Subcutaneous abdominal adipose tissue (tissue), 5 donors: Measurements from ENCODE around the gene LMCD1.

Source experiments
- H3K27ac ChIP-seq: one replicate; pipeline ENCODE4 v1.7.0; 2013; ENCODE audit warnings: low read depth, mild to moderate bottlenecking, inconsistent platforms, low read length, moderate library complexity
- H3K27me3 ChIP-seq, 5 donors: one replicate each; pipeline ENCODE4 v1.7.0; 2013; ENCODE audit warnings: low read length in 5 of 5, inconsistent platforms in 1 of 5; ENCODE audit not compliant: control insufficient read depth in 5 of 5, insufficient read depth in 4 of 5
- H3K36me3 ChIP-seq, 5 donors: one replicate each; pipeline ENCODE4 v1.7.0; 2013; ENCODE audit warnings: low read length in 5 of 5; ENCODE audit not compliant: control insufficient read depth in 5 of 5, insufficient read depth in 5 of 5
- H3K4me1 ChIP-seq, 5 donors: one replicate each; pipeline ENCODE4 v1.7.0; 2013; ENCODE audit warnings: low read length in 5 of 5, mild to moderate bottlenecking in 3 of 5, moderate library complexity in 1 of 5; ENCODE audit not compliant: control insufficient read depth in 5 of 5, insufficient read depth in 5 of 5
- H3K4me3 ChIP-seq, 5 donors: one replicate each; pipeline ENCODE4 v1.7.0; 2013; ENCODE audit warnings: low read length in 5 of 5, low read depth in 1 of 5
- H3K9ac ChIP-seq, 5 donors: one replicate each; pipeline ENCODE4 v1.7.0; 2013; ENCODE audit warnings: low read length in 5 of 5, mild to moderate bottlenecking in 4 of 5, moderate library complexity in 3 of 5
- H3K9me3 ChIP-seq, 5 donors: one replicate each; pipeline ENCODE4 v1.7.0; 2013; ENCODE audit warnings: low read length in 5 of 5; ENCODE audit not compliant: control insufficient read depth in 5 of 5
- donor health status: healthy.
- donor health status: healthy.
- donor health status: healthy.
- donor health status: healthy.
- donor health status: healthy.

The LMCD1 gene, protein sequence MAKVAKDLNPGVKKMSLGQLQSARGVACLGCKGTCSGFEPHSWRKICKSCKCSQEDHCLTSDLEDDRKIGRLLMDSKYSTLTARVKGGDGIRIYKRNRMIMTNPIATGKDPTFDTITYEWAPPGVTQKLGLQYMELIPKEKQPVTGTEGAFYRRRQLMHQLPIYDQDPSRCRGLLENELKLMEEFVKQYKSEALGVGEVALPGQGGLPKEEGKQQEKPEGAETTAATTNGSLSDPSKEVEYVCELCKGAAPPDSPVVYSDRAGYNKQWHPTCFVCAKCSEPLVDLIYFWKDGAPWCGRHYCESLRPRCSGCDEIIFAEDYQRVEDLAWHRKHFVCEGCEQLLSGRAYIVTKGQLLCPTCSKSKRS

DNA sequence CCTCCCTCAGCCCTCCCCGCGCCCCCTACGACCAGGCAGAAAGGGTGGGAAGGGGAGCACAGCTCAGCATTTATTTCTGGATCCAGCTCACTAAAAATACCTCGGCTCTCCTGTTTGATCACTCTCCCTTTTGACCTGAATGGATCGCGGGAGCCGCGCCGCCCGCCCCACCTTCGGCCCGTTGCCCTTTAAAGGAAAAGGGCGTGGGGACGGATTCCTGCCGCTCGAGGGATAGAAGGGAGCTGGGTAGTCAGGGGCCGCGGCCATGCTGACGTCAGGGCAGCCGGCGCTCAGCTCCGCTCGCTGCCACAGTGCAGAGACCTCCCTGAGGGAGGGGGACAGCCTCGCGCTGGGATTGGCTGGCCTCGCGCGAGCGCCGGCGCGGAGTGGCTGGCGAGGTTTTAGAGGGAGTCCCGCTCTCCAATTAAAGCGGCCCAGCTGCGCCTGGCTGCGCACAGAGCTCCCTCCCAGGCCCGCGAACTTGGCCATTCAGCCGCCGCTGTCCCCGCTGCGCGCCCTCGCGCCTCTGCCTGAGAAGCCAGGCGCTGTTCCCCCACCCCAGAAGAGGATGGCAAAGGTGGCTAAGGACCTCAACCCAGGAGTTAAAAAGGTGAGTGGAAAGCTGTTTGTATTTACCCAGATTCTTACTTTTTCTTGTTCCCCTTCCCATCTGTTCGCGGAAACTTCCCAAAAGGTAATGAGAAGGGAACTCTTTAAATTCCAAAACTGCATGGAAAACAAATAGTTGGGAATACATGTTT lies at the start of gene LMCD1:
Gene LMCD1, plus strand, starts transcription at position 453 of the 761 bp plus-strand sequence. Its CDS starts 116 bp downstream, at position 569.
- H3K9me3 ChIP-seq, result no peaks in the 10 kb centered on the region
- H3K27me3 ChIP-seq, result no peaks in the 10 kb centered on the region
- H3K4me3 ChIP-seq, result peak within 1 kb of the TSS; percentile 71 to 86 (median 79)
- peak within 1 kb of the TSS; percentile 77 to 92 (median 83) for H3K9ac ChIP-seq
- H3K36me3 ChIP-seq, result peaks cover 0 to 7% (median 0%) of the 10 kb centered on the region in 5 donors
- peaks cover 1 to 71% (median 57%) of the 10 kb centered on the region in 5 donors for H3K4me1 ChIP-seq
- H3K27ac ChIP-seq, result peak within 1 kb of the TSS; percentile 95

GRCh38 chr3:8452112-8452511 lies 49.5 kb upstream of the LMCD1 start:
- Histone ChIP-seq H3K27ac (no peak overlapping the region), H3K4me1 (peaks cover 0 to 13% (median 6%) of the 10 kb centered on the region in 5 donors)

GRCh38 chr3:8453153-8453552 lies 48.5 kb upstream of the LMCD1 start:
- no peaks in the 10 kb centered on the region for H3K36me3 ChIP-seq
- H3K27me3 ChIP-seq, result no peaks in the 10 kb centered on the region
- peaks cover 0 to 11% (median 5%) of the 10 kb centered on the region in 5 donors for H3K4me1 ChIP-seq
- H3K27ac ChIP-seq, result no peak overlapping the region
- H3K4me3 ChIP-seq, result no peak overlapping the region
- H3K9ac ChIP-seq, result no peak overlapping the region
- H3K9me3 ChIP-seq, result no peaks in the 10 kb centered on the region

More at GRCh38 chr3:8452112-8452511, 49.5 kb upstream of the LMCD1 start:
- H3K9ac ChIP-seq, result no peak overlapping the region
- H3K27me3 ChIP-seq, result no peaks in the 10 kb centered on the region
- H3K36me3 ChIP-seq, result no peaks in the 10 kb centered on the region
- H3K9me3 ChIP-seq, result no peaks in the 10 kb centered on the region
- no peak overlapping the region for H3K4me3 ChIP-seq

GRCh38 chr3:8455526-8456411 lies 45.9 kb upstream of the LMCD1 start:
- Histone ChIP-seq H3K4me3 (no peak overlapping the region), H3K9me3 (no peaks in the 10 kb centered on the region), H3K36me3 (no peaks in the 10 kb centered on the region), H3K27ac (no peak overlapping the region), H3K4me1 (peaks cover 0 to 11% (median 8%) of the 10 kb centered on the region in 5 donors), H3K27me3 (no peaks in the 10 kb centered on the region), H3K9ac (no peak overlapping the region)

DNA sequence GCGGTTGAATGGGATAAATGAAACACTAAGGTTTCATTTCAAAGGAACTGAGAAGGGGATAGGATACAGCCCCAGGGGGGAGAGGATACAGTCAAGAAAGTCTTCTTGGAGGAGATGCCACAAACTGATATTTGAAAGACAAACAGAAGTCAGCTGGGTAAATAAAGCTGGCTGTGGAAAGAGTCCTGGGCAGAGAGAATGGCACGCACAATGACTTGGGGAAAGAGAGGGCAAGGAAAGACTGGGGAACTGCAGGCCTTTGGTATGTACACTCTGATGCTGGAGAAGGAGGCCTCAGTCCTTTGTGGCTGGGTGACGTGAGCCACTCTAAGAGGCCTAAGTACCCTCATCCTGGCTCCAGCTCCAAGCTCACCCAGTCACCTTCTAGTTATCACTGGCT lies 45.2 kb upstream of the LMCD1 start:
- no peaks in the 10 kb centered on the region for H3K9me3 ChIP-seq
- H3K9ac ChIP-seq, result no peak overlapping the region
- H3K27me3 ChIP-seq, result no peaks in the 10 kb centered on the region
- no peak overlapping the region for H3K4me3 ChIP-seq
- H3K36me3 ChIP-seq, result no peaks in the 10 kb centered on the region
- peaks cover 0 to 13% (median 8%) of the 10 kb centered on the region in 5 donors for H3K4me1 ChIP-seq
- no peak overlapping the region for H3K27ac ChIP-seq

DNA sequence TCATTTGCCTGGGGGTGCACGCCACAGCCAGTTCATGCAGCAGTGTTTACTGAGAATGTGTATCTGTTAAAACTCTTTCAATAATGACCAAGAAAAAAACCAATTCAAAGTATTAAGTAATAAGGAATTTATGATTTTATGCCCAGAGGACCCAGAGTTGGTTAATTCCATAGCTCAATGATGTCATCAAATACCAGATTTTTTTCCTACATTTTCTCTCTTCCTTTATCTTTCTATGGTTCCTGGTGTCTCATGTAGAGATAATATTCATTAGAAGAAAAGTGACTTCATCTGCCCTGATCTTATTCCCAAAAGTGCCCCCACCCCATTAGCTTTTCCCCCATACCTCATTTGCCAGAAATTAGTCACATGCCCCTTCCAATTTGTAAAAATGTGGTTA lies 44.6 kb upstream of the LMCD1 start:
- Histone ChIP-seq H3K36me3 (no peaks in the 10 kb centered on the region), H3K9ac (no peak overlapping the region), H3K4me3 (no peak overlapping the region)

GRCh38 chr3:8458238-8458661 lies 43.4 kb upstream of the LMCD1 start:
- H3K4me3 ChIP-seq, result no peak overlapping the region
- H3K36me3 ChIP-seq, result no peaks in the 10 kb centered on the region
- H3K27me3 ChIP-seq, result no peaks in the 10 kb centered on the region
- no peak overlapping the region for H3K9ac ChIP-seq
- no peaks in the 10 kb centered on the region for H3K9me3 ChIP-seq
- H3K27ac ChIP-seq, result no peak overlapping the region
- H3K4me1 ChIP-seq, result peaks cover 0 to 13% (median 8%) of the 10 kb centered on the region in 5 donors

More for the DNA sequence above, 44.6 kb upstream of the LMCD1 start:
- Histone ChIP-seq H3K27ac (no peak overlapping the region), H3K9me3 (no peaks in the 10 kb centered on the region), H3K27me3 (no peaks in the 10 kb centered on the region), H3K4me1 (peaks cover 0 to 13% (median 8%) of the 10 kb centered on the region in 5 donors)

GRCh38 chr3:8458711-8459110 lies 42.9 kb upstream of the LMCD1 start:
- Histone ChIP-seq H3K4me3 (no peak overlapping the region), H3K27ac (no peak overlapping the region), H3K36me3 (no peaks in the 10 kb centered on the region), H3K27me3 (no peaks in the 10 kb centered on the region), H3K4me1 (peaks cover 0 to 13% (median 8%) of the 10 kb centered on the region in 5 donors), H3K9ac (no peak overlapping the region), H3K9me3 (no peaks in the 10 kb centered on the region)

DNA sequence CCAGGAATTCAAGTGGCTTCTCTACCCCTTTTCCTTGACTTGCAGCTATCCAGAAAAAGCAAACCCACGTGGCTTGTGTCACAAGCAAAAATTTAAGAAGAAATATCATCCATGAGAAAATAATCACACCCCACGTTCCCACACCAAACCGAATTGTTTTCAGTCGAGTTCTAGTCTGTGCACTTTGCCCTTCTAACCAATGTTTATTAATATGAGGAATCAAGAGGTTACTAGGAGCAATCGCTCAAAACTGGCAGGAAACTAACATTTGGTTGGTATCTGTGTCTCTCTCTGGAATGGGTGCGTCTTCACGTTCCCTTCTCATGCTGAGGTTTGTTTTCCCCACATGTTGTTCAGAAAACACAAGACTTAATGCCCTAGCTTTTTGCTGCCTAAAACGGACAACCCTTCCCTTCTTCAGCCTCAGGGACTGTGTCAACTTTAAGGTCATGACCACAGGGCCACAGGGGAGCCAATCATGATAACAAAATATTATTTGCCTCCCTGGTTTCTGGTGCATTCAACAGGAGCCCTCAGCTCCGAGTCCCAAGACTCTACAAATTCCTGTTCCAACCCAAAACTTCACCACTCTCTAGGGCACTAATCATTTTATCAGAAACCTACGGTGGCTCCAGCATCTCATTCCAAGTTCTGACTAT lies 41.4 kb upstream of the LMCD1 start:
- H3K4me3 ChIP-seq, result no peak overlapping the region
- no peak overlapping the region for H3K27ac ChIP-seq
- no peaks in the 10 kb centered on the region for H3K36me3 ChIP-seq
- H3K9ac ChIP-seq, result no peak overlapping the region
- H3K27me3 ChIP-seq, result no peaks in the 10 kb centered on the region
- H3K4me1 ChIP-seq, result peaks cover 0 to 13% (median 8%) of the 10 kb centered on the region in 5 donors
- H3K9me3 ChIP-seq, result no peaks in the 10 kb centered on the region
